GM06990 (cell line): ENCODE results near the gene USH1C.

ENCODE experiments used
- DNase-seq: peaks from one replicate; pipeline ENCODE4 v3.0.0-alpha.2; 2011; ENCODE audit not compliant: insufficient read length; ENCODE audit errors: extremely low read depth
- H3K27me3 ChIP-seq: replicated peaks from 2 replicates; pipeline ENCODE4 v1.6.0; 2011; ENCODE audit warnings: low read length; ENCODE audit not compliant: control insufficient read depth, insufficient read depth
- H3K36me3 ChIP-seq: 2 replicates; pipeline ENCODE4 v1.5.1; 2011; ENCODE audit warnings: low read length; ENCODE audit not compliant: control insufficient read depth, insufficient read depth
- H3K4me3 ChIP-seq: replicated peaks from 2 replicates; pipeline ENCODE4 v1.5.1; 2011; ENCODE audit warnings: low read depth, mild to moderate bottlenecking, control low read depth, low read length
- CTCF ChIP-seq: IDR thresholded peaks from 2 replicates; pipeline ENCODE4 v1.5.1; 2011; ENCODE audit warnings: low read length, control low read depth, mild to moderate bottlenecking, inconsistent platforms; ENCODE audit not compliant: insufficient read depth, poor library complexity, severe bottlenecking

Gene USH1C

GRCh38 chr11:17500673-17501072 lies 43.5 kb downstream of the USH1C start:
- no peaks in the 10 kb centered on the region; the same call in 1 of the 2 replicates for H3K27me3 ChIP-seq
- H3K36me3 ChIP-seq, result no peaks in the 10 kb centered on the region
- DNase-seq, result no peak
- TF ChIP-seq CTCF, result no peak
- no peak overlapping the region for H3K4me3 ChIP-seq

GRCh38 chr11:17498475-17498874 lies 45.7 kb downstream of the USH1C start:
- TF ChIP-seq CTCF, result peak; percentile 49
- no peaks in the 10 kb centered on the region; the same call in 1 of the 2 replicates for H3K27me3 ChIP-seq

GRCh38 chr11:17498058-17498457 lies 46.2 kb downstream of the USH1C start:
- H3K4me3 ChIP-seq, result no peak overlapping the region
- H3K36me3 ChIP-seq, result no peaks in the 10 kb centered on the region
- H3K27me3 ChIP-seq, result no peaks in the 10 kb centered on the region; the same call in 1 of the 2 replicates
- DNase-seq, result no peak
- TF ChIP-seq CTCF, result no peak

More at GRCh38 chr11:17498475-17498874, 45.7 kb downstream of the USH1C start:
- no peak for DNase-seq
- no peak overlapping the region for H3K4me3 ChIP-seq
- no peaks in the 10 kb centered on the region for H3K36me3 ChIP-seq

- H3K27me3 ChIP-seq, result no peaks in the 10 kb centered on the region; the same call in none of the 2 replicates
- TF ChIP-seq CTCF, result no peak
- no peak for DNase-seq
- no peak overlapping the region for H3K4me3 ChIP-seq
- H3K36me3 ChIP-seq, result no peaks in the 10 kb centered on the region
Observed at GRCh38 chr11:17496406-17496805, 47.8 kb downstream of the USH1C start.

- H3K27me3 ChIP-seq, result no peaks in the 10 kb centered on the region; the same call in none of the 2 replicates
- no peak for TF ChIP-seq CTCF
- H3K4me3 ChIP-seq, result no peak overlapping the region
- H3K36me3 ChIP-seq, result no peaks in the 10 kb centered on the region
- DNase-seq, result no peak
Observed at GRCh38 chr11:17494019-17494418, 50.2 kb downstream of the USH1C start.

- H3K4me3 ChIP-seq, result no peak overlapping the region
- no peaks in the 10 kb centered on the region for H3K36me3 ChIP-seq
- no peak for TF ChIP-seq CTCF
- no peak for DNase-seq
- no peaks in the 10 kb centered on the region; the same call in none of the 2 replicates for H3K27me3 ChIP-seq
Observed at GRCh38 chr11:17490938-17491337, 53.3 kb downstream of the USH1C start.
